Ishikawa (cell line): ENCODE measurements around the gene CPA4.

Source experiments
- CEBPB ChIP-seq: IDR thresholded peaks from 2 replicates; pipeline ENCODE4 v1.6.1; 2012
- CREB1 ChIP-seq: IDR thresholded peaks from 2 replicates; pipeline ENCODE4 v1.6.1; 2012; ENCODE audit warnings: low read depth
- EGR1 ChIP-seq: IDR thresholded peaks from 2 replicates; pipeline ENCODE4 v1.6.1; 2012
- EP300 ChIP-seq: IDR thresholded peaks from 2 replicates; pipeline ENCODE4 v1.6.1; 2012; ENCODE audit warnings: borderline replicate concordance
- FOXM1 ChIP-seq: IDR thresholded peaks from 2 replicates; pipeline ENCODE4 v1.6.1; 2012; ENCODE audit warnings: low read depth, borderline replicate concordance
- NFIC ChIP-seq: IDR thresholded peaks from 2 replicates; pipeline ENCODE4 v1.6.1; 2012
- RAD21 ChIP-seq: IDR thresholded peaks from 2 replicates; pipeline ENCODE4 v1.6.1; 2012; ENCODE audit warnings: low read depth
- REST ChIP-seq: IDR thresholded peaks from 2 replicates; pipeline ENCODE4 v1.6.1; 2012; ENCODE audit warnings: low read depth, mild to moderate bottlenecking
- TAF1 ChIP-seq: IDR thresholded peaks from 2 replicates; pipeline ENCODE4 v1.6.1; 2012; ENCODE audit warnings: low read depth, mild to moderate bottlenecking
- TCF12 ChIP-seq: IDR thresholded peaks from 2 replicates; pipeline ENCODE4 v1.6.1; 2012; ENCODE audit warnings: low read depth
- TEAD4 ChIP-seq: IDR thresholded peaks from 2 replicates; pipeline ENCODE4 v1.6.1; 2012
- YY1 ChIP-seq: IDR thresholded peaks from 2 replicates; pipeline ENCODE4 v1.6.1; 2012; ENCODE audit warnings: low read depth
- ZBTB7A ChIP-seq: IDR thresholded peaks from 2 replicates; pipeline ENCODE4 v1.6.1; 2012; ENCODE audit warnings: low read depth
- TF ChIP-seq, protein P1 (sequence below): IDR thresholded peaks from 2 replicates; pipeline ENCODE4 v1.6.1; 2012
- TF ChIP-seq, protein P2 (sequence below): IDR thresholded peaks from 2 replicates; pipeline ENCODE4 v1.6.1; 2012

CPA4 gene

DNA sequence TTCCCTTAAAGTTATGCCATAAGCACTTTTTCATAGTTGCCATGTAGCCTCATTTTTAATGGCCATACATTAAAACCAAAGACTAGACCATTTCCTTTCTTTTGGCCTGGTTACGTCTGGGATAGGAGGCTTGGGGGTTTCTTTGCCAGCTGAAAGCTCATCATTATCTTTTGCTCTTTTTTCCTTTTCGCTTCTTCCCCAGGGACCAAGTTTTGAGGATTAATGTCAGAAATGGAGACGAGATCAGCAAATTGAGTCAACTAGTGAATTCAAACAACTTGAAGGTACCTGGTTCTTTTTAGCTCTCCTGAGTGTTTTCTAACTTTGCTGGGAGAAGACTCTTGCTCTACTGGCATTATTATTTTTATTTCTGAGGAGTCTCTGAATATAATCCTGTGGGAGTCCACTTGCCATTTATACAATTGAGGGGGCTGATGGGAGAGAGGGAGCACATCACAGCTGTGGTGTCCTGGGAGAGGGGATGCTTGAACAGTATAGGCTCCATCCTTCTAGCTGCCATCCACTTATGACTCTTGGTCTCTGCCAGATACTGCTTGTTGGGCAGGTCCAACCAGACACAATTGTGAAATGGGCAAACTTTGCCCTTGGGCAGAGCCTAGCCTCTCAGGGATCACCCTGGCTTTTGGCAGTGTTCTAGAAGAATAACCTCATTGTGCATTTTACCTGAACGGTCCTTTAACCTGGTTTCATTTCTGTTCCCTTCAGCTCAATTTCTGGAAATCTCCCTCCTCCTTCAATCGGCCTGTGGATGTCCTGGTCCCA, 5.8 kb downstream of the CPA4 start:
- TF ChIP-seq, protein P1, sequence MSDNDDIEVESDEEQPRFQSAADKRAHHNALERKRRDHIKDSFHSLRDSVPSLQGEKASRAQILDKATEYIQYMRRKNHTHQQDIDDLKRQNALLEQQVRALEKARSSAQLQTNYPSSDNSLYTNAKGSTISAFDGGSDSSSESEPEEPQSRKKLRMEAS = no peak
- no peak for TF ChIP-seq CEBPB
- no peak for TF ChIP-seq REST
- no peak for TF ChIP-seq CREB1
- no peak for TF ChIP-seq FOXM1
- TF ChIP-seq YY1 = no peak
- no peak for TF ChIP-seq EP300
- TF ChIP-seq EGR1 = no peak
- TF ChIP-seq ZBTB7A = no peak
- TF ChIP-seq NFIC = no peak
- TF ChIP-seq RAD21 = no peak
- TF ChIP-seq TEAD4 = no peak
- TF ChIP-seq, protein P2, sequence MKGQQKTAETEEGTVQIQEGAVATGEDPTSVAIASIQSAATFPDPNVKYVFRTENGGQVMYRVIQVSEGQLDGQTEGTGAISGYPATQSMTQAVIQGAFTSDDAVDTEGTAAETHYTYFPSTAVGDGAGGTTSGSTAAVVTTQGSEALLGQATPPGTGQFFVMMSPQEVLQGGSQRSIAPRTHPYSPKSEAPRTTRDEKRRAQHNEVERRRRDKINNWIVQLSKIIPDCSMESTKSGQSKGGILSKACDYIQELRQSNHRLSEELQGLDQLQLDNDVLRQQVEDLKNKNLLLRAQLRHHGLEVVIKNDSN = no peak

DNA sequence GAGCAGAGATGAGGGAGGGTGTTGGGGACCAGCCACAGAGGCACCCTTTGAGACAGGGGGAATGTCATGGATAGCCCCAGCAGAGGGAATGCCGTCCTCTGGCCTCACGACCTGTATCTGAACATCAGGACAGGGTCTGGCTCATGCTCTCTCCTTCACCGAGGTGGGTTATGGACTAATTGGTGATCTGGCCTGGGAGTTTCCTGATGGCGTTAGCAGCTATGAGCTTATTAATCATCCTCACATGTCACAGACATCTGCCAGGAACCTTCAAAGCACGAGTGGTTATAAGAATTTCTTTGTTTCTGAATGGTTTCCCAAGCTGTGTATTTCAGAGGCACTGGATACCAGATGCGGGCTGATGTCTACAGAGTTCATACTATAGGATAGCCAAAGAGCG, 6.9 kb downstream of the CPA4 start:
- no peak for TF ChIP-seq TAF1
- TF ChIP-seq, protein P2 = no peak

DNA sequence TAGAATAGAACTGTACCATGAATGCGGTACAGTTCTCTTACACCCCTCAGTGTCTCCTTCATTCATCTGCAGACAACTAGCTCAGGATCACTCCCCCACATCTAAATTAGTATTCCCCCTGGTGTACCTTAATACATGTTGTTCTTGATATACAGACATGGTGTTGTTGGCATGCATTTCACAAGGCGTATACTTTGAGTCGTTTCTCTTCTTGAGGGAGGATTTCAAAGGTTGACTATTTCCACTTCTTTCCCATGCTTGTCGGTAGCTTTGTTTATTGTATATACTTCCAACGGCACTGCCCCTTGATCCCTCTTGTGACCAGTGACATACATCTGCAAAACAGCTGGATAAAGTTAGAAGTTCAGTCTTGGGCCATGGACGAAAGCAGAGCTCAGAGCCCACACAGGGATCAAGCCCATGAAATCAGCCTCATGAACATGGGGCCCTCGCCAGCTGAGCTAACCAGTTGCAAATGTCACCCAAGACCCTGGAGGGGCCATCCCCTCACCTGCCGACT, 8.6 kb downstream of the CPA4 start:
- TF ChIP-seq CEBPB = no peak
- no peak for TF ChIP-seq EGR1
- TF ChIP-seq ZBTB7A = no peak
- no peak for TF ChIP-seq TAF1
- TF ChIP-seq RAD21 = no peak
- no peak for TF ChIP-seq REST
- no peak for TF ChIP-seq EP300
- TF ChIP-seq, protein P1 = no peak
- TF ChIP-seq YY1 = no peak
- no peak for TF ChIP-seq TEAD4
- TF ChIP-seq, protein P2 = no peak
- no peak for TF ChIP-seq CREB1
- TF ChIP-seq FOXM1 = no peak
- TF ChIP-seq NFIC = no peak
- TF ChIP-seq TCF12 = no peak

DNA sequence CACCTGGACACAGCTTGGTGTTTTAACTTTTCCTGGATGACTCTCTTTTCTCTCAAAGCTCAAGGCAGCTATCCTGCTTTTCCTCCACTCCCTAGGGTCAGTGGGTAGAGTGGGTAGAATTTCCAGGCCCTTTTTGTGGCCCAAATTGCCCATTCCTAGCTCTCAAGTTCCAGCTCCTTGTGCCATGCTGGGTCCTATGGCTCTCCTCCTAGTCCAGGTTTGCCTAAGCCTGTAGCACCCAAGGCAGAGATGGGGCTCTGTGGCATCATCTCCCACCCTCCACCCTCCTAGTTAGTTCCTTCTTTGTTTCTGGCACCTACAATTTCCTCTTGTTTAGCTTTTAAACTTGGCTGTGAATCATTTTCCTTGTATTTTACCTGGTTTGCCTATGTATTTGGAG, 9.7 kb downstream of the CPA4 start:
- TF ChIP-seq NFIC (no peak), YY1 (no peak), CEBPB (no peak), EGR1 (no peak), REST (no peak), FOXM1 (no peak), CREB1 (no peak), ZBTB7A (no peak), RAD21 (no peak), TCF12 (no peak)
- TF ChIP-seq, protein P2 = no peak
- TF ChIP-seq, protein P1 = no peak
